GM21723 (cell line): ENCODE data around the gene STK33.
A peak's percentile ranks its signal among the peaks of the same experiment; 100 is the strongest.

Experiments
- ATAC-seq: cut with Tn5 transposase; IDR thresholded peaks from one replicate; pipeline ENCODE4 v1.9.1; 2021; ENCODE audit warnings: mild to moderate bottlenecking, moderate library complexity; ENCODE audit not compliant: unreplicated experiment

The STK33 gene

GRCh38 chr11:8604078-8604723 is 10.2 kb upstream of the STK33 start:
- peak; percentile 89 for ATAC-seq

- no peak for ATAC-seq
Measured at GRCh38 chr11:8603696-8604077, 9.7 kb upstream of the STK33 start.

DNA sequence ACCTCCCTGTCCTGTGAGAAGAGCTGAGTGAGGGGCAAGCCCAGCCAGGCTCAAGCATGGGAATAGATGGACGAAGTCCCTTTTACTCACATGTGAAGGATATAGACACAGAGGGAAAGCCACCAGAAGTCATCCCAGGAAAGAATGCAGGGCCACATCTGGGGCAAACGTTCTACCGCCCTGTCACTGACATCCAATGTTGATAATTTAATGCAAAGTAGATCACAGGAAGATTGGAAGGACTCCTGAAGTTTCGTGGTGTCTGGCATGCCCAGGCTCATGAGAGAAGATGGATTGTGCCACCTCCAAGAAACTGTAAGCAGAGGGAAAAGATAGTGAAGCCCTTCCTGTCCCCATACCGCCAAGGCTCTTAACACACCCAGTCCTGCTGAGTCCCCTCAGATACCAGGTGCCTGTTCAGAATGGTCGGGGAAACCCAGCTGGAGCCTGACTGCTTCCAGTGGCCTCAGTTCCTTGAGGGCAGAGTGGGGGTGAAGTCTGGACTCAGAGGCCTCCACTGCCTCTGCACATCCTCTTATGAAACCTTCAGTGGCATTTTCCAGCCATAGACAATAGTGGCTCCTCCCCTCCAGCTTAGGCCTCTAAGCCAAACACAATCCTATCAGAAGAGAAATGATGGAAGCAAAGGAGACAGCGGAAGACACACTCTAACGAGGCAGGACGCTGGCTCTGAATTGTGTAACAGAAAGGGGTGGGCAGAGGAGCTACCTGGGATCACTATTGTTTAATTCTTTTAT is 7.5 kb upstream of the STK33 start:
- ATAC-seq, result no peak

- ATAC-seq, result no peak
Measured at GRCh38 chr11:8598506-8598905, 4.5 kb upstream of the STK33 start.

- no peak for ATAC-seq
Measured at GRCh38 chr11:8597182-8597581, 3.2 kb upstream of the STK33 start.

DNA sequence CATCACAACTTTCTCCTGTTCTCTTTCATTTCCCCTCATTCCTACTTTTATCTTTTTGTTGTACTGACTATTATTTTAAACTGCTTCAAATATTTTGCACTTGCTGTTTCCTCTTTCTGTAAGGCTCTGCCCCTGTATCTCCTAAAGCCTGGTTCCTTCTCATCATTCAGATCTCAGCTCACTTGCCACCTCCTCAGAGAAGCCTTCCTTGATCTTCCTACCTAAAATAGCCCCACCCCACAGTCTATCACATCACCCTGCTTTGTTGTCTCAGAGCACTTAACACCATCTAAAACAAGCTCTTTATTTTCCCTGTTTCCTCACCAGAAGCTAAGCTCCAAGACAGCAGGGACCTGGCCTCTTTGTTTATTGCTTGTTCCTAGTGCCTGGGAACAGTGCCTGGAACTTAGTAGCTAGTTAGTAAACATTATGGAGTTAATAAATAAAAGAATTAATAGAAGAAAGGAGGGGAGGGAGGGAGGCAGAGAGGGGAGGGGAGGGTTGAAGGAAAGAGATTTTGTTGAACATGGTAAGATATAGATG is 2.5 kb upstream of the STK33 start:
- ATAC-seq, result no peak

GRCh38 chr11:8593455-8593854 is 573 bp downstream of the STK33 start:
- ATAC-seq, result peak; percentile 19

DNA sequence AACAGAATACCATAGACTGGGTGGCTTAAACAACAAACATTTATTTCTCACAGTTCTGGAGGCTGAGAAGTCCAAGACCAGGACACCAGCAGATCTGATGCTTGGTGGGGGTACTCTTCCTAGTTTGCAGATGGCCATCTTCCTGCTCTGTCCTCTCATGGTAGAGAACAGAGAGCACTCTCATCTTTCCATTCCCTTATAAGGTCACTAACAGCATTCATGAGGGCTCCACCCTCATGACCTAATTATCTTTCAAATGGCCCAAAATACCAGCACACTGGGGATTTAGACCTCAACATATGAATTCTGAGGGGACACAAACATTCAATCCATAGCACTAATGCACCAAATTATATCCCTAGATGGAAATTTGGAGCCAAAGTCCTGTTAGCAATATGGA is 6.1 kb downstream of the STK33 start:
- ATAC-seq, result no peak

DNA sequence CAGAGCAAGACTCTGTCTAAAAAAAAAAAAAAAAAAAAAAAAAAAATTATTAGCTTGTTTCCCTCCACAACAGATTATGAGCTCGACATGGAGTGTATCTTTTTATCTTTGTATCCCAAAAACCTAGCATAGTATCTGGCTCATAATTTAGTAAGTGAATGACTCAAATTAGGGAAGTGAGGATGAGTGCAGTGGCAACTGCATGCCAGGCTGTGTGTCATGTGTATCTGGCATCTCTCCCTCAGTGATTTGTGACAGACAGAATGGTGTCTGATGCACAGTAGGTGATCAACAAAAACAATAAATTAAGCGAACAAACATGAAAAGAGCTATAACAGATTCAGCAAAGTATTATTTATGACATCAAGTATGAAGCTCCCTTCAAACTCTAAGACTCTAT is 7.2 kb downstream of the STK33 start:
- ATAC-seq, result no peak

DNA sequence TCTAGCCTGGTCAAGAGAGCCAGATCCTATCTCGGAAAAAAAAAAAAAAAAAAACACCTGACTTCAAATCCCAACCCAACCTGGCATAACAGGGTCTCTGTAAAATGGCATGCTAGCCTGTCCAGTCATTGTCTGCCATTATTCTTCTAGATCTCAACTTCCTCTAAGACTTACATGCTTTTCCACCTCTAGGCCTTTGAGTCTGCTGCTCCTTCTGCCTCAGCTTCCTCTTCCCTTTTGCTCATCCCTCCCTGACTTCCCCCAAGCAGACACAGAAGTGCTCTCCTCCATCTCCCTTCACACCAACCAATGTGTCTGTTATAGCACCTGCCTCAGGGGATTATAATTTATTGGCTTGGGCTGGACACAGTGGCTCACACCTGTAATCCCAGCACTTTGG is 7.8 kb downstream of the STK33 start:
- no peak for ATAC-seq

GRCh38 chr11:8584511-8584910 is 9.5 kb downstream of the STK33 start:
- ATAC-seq, result no peak

DNA sequence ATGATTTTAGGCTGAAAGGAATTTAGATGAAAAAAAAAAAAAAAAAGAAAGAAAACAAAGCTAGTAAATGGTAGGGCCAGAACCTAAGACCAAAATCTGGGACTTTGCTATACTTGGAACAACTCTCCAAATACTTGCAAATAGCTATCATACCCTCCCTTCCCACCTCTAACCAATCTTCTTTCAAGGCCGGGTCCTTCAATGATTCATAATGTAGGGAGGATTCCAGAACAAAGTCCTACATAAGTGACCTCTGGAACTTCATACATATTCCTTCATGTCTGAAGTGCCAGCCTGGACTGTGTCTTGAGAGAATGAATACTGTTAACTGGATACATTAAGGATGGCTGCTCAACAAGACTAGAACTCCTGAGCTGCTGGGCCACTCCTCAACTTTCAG is 9.9 kb downstream of the STK33 start:
- ATAC-seq, result no peak

GRCh38 chr11:8581300-8581699 is 12.7 kb downstream of the STK33 start:
- ATAC-seq, result no peak

DNA sequence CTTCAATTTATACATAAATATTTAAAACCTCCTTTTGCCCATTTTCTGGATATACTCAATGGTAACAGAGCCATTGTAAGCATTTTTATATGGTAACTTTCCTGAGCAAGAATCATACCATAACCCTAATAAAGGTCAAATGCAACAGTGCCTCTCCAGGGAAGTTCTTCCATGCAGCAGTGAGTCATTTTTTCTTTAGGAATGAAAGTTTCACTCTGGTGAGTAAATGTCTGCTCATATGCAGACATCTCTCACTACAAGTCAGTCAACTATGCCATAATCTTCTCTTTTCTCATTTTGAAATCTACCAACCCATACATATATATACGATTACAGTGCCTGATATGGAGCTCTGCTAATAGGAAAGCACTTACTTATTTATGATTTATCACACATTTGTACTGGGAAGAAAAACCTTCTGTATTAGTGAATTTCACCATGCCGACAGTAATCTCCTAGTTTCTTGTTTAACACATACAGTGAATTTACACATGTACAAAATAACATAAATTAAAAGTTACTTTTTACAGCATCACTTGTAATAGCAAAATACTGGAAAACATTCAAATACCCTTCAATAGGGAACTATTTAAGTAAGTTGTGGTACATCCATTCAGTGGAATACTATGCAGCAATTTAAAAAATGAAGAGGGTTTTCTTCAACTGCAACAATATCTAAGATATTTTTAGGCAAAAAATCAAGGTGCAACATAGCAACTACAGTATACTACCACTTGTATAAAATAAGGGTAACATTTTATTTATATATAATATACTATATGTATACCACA is 16.0 kb downstream of the STK33 start:
- no peak for ATAC-seq

DNA sequence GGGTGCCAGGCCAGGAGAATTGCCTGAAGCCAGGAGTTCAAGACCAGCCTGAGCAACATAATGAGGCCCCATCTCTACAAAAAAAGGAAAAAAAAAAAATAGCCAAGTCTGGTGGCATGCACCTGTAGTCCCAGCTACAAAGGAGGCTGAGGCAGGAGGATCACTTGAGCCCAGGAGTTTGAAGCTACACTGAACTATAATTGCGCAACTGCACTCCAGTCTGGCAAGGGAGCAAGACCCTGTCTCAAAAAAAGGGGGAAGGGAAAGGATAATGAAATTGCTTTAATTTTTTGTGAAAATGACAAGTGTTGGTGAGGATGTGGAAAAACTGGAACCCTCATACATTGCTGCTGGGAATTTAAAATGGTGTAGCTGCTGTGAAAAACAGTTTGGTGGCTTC is 19.2 kb downstream of the STK33 start:
- no peak for ATAC-seq

DNA sequence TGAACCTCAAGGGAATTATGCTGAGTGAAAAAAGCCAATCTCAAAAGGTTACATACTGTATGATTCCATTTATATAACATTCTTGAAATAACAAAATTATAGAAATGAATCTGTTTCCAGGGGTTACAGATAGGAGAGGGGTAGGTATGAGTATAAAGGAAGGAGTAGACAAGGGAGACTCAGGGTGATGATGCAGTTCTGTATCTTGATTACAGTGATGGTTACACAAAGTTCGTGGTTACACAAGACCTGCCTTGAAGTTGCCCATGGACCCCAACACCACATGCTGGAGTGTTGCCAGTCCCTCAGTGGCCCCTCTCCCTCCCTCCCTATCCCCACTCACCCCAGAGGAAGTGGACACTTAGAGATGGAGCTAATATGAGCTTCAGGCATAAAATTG is 20.3 kb downstream of the STK33 start:
- ATAC-seq, result no peak

GRCh38 chr11:8567602-8568198 is 26.3 kb downstream of the STK33 start:
- no peak for ATAC-seq

GRCh38 chr11:8566613-8567210 is 27.3 kb downstream of the STK33 start:
- no peak for ATAC-seq

DNA sequence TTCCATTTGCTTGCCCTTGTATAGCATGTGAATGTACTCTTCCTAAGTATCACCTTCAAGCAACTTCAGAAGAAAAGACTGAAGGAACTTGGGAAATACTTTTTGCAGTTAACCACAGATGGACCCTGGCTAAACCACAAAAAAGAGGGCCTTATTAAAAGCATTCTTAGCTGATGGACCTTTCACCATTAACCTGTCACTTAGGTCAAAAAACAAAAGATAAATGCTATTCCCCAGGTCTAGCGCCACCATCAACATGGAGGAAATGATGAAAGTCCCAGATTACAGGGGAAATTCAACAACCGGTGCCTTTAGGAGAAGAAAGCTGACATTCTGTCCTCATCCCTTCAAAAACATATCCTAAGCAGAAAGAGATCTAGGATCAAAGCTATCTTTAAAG is 29.5 kb downstream of the STK33 start:
- no peak for ATAC-seq

DNA sequence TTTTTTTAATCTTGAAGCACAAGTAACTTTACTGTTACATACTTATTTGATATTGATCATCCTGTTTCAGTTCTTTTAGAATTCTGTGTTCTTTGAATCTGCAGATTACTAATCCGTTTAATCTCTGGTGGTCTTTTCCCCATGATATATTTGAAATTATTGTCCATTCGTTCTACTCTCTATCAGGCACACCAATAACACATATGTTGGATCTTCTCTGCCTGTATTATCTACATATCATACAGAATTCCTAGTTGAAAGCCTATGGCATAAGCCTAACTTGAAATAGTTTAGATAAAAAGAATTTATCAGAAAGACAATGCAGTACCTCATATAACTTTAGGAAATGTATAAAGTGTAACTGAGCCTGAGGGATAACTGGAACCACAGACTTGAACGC is 32.6 kb downstream of the STK33 start:
- ATAC-seq, result no peak

- ATAC-seq, result no peak
Measured at GRCh38 chr11:8558436-8558835, 35.6 kb downstream of the STK33 start.
